ENCODE data around the gene CLEC4F. TPM values are rescaled to one million over a fixed set of nuclear protein-coding genes. Genes with fewer than 3 reads are reported as not detected.

Gene CLEC4F
- total RNA-seq, 1 donor from 2014 or later, result 0.71 TPM

GRCh38 chr2:70767699-70768589 is 52.5 kb downstream of the CLEC4F start, which contains the start of gene ADD2:
Gene ADD2, minus strand, starts transcription at chr2:70768200. Its CDS starts 61,792 bp downstream, at chr2:70706408.
- no peaks in the 10 kb centered on the region for H3K36me3 ChIP-seq
- intact Hi-C loops (cut with DNase I), result no loop called here
- ATAC-seq (peak; percentile 66 to 72), DNase-seq (peak; percentile 43)
- H3K9me3 ChIP-seq, result no peaks in the 10 kb centered on the region
- TF ChIP-seq CTCF (IDR thresholded peaks at IDR 0.05), result peak; percentile 18
- peaks cover 13% of the 10 kb centered on the region for H3K4me1 ChIP-seq
- H3K27ac ChIP-seq, result no peak within 1 kb of the TSS
- peak within 1 kb of the TSS; percentile 51 for H3K4me3 ChIP-seq
- peaks cover 49% of the 10 kb centered on the region for H3K27me3 ChIP-seq (ENCODE audit: low read depth)

GRCh38 chr2:70767079-70767698 is 53.2 kb downstream of the CLEC4F start:
- ATAC-seq (peak; percentile 43 to 57), DNase-seq (peak; percentile 43)
- Histone ChIP-seq H3K27ac (no peak overlapping the region), H3K36me3 (no peaks in the 10 kb centered on the region), H3K4me1 (peaks cover 13% of the 10 kb centered on the region), H3K27me3 (ENCODE audit: low read depth) (peaks cover 49% of the 10 kb centered on the region), H3K9me3 (no peaks in the 10 kb centered on the region), H3K4me3 (peak overlapping the region; percentile 51)
- TF ChIP-seq CTCF (IDR thresholded peaks at IDR 0.05), result no peak
- intact Hi-C loops (cut with DNase I), result no loop called here

- Histone ChIP-seq H3K27me3 (ENCODE audit: low read depth) (peaks cover 49% of the 10 kb centered on the region), H3K4me1 (peaks cover 13% of the 10 kb centered on the region), H3K27ac (no peak overlapping the region), H3K9me3 (no peaks in the 10 kb centered on the region), H3K36me3 (no peaks in the 10 kb centered on the region), H3K4me3 (peak overlapping the region; percentile 51)
- intact Hi-C loops (cut with DNase I), result no loop called here
- no peak for DNase-seq
- no peak for TF ChIP-seq CTCF (IDR thresholded peaks at IDR 0.05)
- ATAC-seq, result no peak
Measured at GRCh38 chr2:70766357-70767078, 53.9 kb downstream of the CLEC4F start.

GRCh38 chr2:70765507-70765906 is 54.9 kb downstream of the CLEC4F start:
- intact Hi-C loops (cut with DNase I), result no loop called here
- H3K36me3 ChIP-seq, result no peaks in the 10 kb centered on the region
- no peak overlapping the region for H3K27ac ChIP-seq
- DNase-seq, result no peak
- H3K9me3 ChIP-seq, result no peaks in the 10 kb centered on the region
- TF ChIP-seq CTCF (IDR thresholded peaks at IDR 0.05), result no peak
- peaks cover 50% of the 10 kb centered on the region for H3K27me3 ChIP-seq (ENCODE audit: low read depth)
- no peak for ATAC-seq
- peaks cover 13% of the 10 kb centered on the region for H3K4me1 ChIP-seq
- no peak overlapping the region for H3K4me3 ChIP-seq

- DNase-seq, result no peak
- H3K27ac ChIP-seq, result no peak overlapping the region
- ATAC-seq, result no peak
- peaks cover 33% of the 10 kb centered on the region for H3K27me3 ChIP-seq (ENCODE audit: low read depth)
- no peaks in the 10 kb centered on the region for H3K36me3 ChIP-seq
- no peaks in the 10 kb centered on the region for H3K4me1 ChIP-seq
- H3K4me3 ChIP-seq, result no peak overlapping the region
- no peaks in the 10 kb centered on the region for H3K9me3 ChIP-seq
- no peak for TF ChIP-seq CTCF (IDR thresholded peaks at IDR 0.05)
- intact Hi-C loops (cut with DNase I), result no loop called here
Measured at GRCh38 chr2:70759446-70759845, 61.0 kb downstream of the CLEC4F start.
